Raji (cell line): ENCODE data around the gene ITGB8.

Source experiments
- POLR2A ChIP-seq: IDR thresholded peaks from 2 replicates; pipeline ENCODE4 v1.6.1; 2011; ENCODE audit warnings: low read depth, low read length, control low read depth; ENCODE audit not compliant: insufficient read depth

ITGB8 gene

GRCh38 chr7:20381406-20382034 lies 50.8 kb downstream of the ITGB8 start:
- TF ChIP-seq POLR2A, result no peak

- no peak for TF ChIP-seq POLR2A
Observed at GRCh38 chr7:20383351-20383750, 52.7 kb downstream of the ITGB8 start.

GRCh38 chr7:20385126-20385525 lies 54.4 kb downstream of the ITGB8 start:
- no peak for TF ChIP-seq POLR2A

GRCh38 chr7:20388084-20388483 lies 57.4 kb downstream of the ITGB8 start:
- no peak for TF ChIP-seq POLR2A

GRCh38 chr7:20393021-20393610 lies 62.4 kb downstream of the ITGB8 start:
- TF ChIP-seq POLR2A, result no peak

GRCh38 chr7:20393616-20394015 lies 62.9 kb downstream of the ITGB8 start:
- TF ChIP-seq POLR2A, result no peak

- no peak for TF ChIP-seq POLR2A
Observed at GRCh38 chr7:20394284-20394683, 63.6 kb downstream of the ITGB8 start.

- TF ChIP-seq POLR2A, result no peak
Observed at GRCh38 chr7:20395104-20395503, 64.4 kb downstream of the ITGB8 start.

GRCh38 chr7:20395511-20395910 lies 64.8 kb downstream of the ITGB8 start:
- TF ChIP-seq POLR2A, result no peak

- TF ChIP-seq POLR2A, result no peak
Observed at GRCh38 chr7:20399521-20399920, 68.8 kb downstream of the ITGB8 start.

- no peak for TF ChIP-seq POLR2A
Observed at GRCh38 chr7:20401861-20402746, 71.4 kb downstream of the ITGB8 start.

GRCh38 chr7:20402747-20403230 lies 72.1 kb downstream of the ITGB8 start:
- TF ChIP-seq POLR2A, result no peak

GRCh38 chr7:20403331-20403730 lies 72.6 kb downstream of the ITGB8 start:
- no peak for TF ChIP-seq POLR2A

GRCh38 chr7:20404320-20404719 lies 73.6 kb downstream of the ITGB8 start:
- TF ChIP-seq POLR2A, result no peak

- no peak for TF ChIP-seq POLR2A
Observed at GRCh38 chr7:20407585-20408466, 77.1 kb downstream of the ITGB8 start.

GRCh38 chr7:20408467-20408826 lies 77.7 kb downstream of the ITGB8 start:
- no peak for TF ChIP-seq POLR2A

GRCh38 chr7:20409961-20410360 lies 79.3 kb downstream of the ITGB8 start:
- TF ChIP-seq POLR2A, result no peak
